Measurements from ENCODE around the gene TMEM132D. TPM values are rescaled to one million over a fixed set of nuclear protein-coding genes. Genes with fewer than 3 reads are reported as not detected.

Gene TMEM132D
- total RNA-seq, 2 donors from 2014 or later = under 0.01 to 0.26 TPM

- Histone ChIP-seq H3K27me3 (peaks cover 0 to 5% of the 10 kb centered on the region in 2 donors), H3K36me3 (replicated peaks in 1 of 2; ENCODE audit: insufficient read depth in 1 of 2, low read depth in 2 of 2) (no peaks in the 10 kb centered on the region), H3K27ac (no peak overlapping the region), H3K9me3 (no peaks in the 10 kb centered on the region), H3K4me1 (no peaks in the 10 kb centered on the region), H3K4me3 (no peak overlapping the region)
- TF ChIP-seq POLR2A (IDR thresholded peaks at IDR 0.05) = no peak
- TF ChIP-seq, protein P1, sequence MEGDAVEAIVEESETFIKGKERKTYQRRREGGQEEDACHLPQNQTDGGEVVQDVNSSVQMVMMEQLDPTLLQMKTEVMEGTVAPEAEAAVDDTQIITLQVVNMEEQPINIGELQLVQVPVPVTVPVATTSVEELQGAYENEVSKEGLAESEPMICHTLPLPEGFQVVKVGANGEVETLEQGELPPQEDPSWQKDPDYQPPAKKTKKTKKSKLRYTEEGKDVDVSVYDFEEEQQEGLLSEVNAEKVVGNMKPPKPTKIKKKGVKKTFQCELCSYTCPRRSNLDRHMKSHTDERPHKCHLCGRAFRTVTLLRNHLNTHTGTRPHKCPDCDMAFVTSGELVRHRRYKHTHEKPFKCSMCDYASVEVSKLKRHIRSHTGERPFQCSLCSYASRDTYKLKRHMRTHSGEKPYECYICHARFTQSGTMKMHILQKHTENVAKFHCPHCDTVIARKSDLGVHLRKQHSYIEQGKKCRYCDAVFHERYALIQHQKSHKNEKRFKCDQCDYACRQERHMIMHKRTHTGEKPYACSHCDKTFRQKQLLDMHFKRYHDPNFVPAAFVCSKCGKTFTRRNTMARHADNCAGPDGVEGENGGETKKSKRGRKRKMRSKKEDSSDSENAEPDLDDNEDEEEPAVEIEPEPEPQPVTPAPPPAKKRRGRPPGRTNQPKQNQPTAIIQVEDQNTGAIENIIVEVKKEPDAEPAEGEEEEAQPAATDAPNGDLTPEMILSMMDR (IDR thresholded peaks at IDR 0.05) = no peak
- DNase-seq (no peak), ATAC-seq (no peak)
- intact Hi-C loops (cut with DNase I) = no loop called here
- 53 to 66% methylated on average over 3 of the region's 3 CpGs for WGBS, 2 donors
These were observed 62.6 kb downstream of the TMEM132D start for GRCh38 chr12:129841251-129841650.

- 66% methylated on average over 21 of the region's 21 CpGs for WGBS, 2 donors
- Histone ChIP-seq H3K9me3 (no peaks in the 10 kb centered on the region), H3K36me3 (replicated peaks in 1 of 2; ENCODE audit: insufficient read depth in 1 of 2, low read depth in 2 of 2) (no peaks in the 10 kb centered on the region), H3K4me1 (no peaks in the 10 kb centered on the region), H3K27ac (no peak overlapping the region), H3K27me3 (peaks cover 0 to 5% of the 10 kb centered on the region in 2 donors), H3K4me3 (no peak overlapping the region)
- TF ChIP-seq POLR2A (IDR thresholded peaks at IDR 0.05) = no peak
- TF ChIP-seq, protein P1 (IDR thresholded peaks at IDR 0.05) = no peak
- DNase-seq (no peak), ATAC-seq (no peak)
- intact Hi-C loops (cut with DNase I) = no loop called here
These were observed 63.5 kb downstream of the TMEM132D start for GRCh38 chr12:129840145-129840884.

GRCh38 chr12:129839679-129840078 is 64.1 kb downstream of the TMEM132D start:
- TF ChIP-seq, protein P1 (IDR thresholded peaks at IDR 0.05) = no peak
- no peak for TF ChIP-seq POLR2A (IDR thresholded peaks at IDR 0.05)

GRCh38 chr12:129831294-129831693 is 72.5 kb downstream of the TMEM132D start:
- no peaks in the 10 kb centered on the region for H3K27me3 ChIP-seq
- no peaks in the 10 kb centered on the region for H3K4me1 ChIP-seq
- ATAC-seq (no peak), DNase-seq (no peak)
- H3K4me3 ChIP-seq = no peak overlapping the region
- 67 to 70% methylated on average over 16 of the region's 16 CpGs for WGBS, 2 donors
- H3K36me3 ChIP-seq (replicated peaks in 1 of 2; ENCODE audit: insufficient read depth in 1 of 2, low read depth in 2 of 2) = no peaks in the 10 kb centered on the region
- TF ChIP-seq POLR2A (IDR thresholded peaks at IDR 0.05) = no peak
- TF ChIP-seq, protein P1 (IDR thresholded peaks at IDR 0.05) = no peak
- no peaks in the 10 kb centered on the region for H3K9me3 ChIP-seq
- intact Hi-C loops (cut with DNase I) = no loop called here
- no peak overlapping the region for H3K27ac ChIP-seq

More at GRCh38 chr12:129839679-129840078, 64.1 kb downstream of the TMEM132D start:
- intact Hi-C loops (cut with DNase I) = no loop called here
- Histone ChIP-seq H3K4me1 (no peaks in the 10 kb centered on the region), H3K9me3 (no peaks in the 10 kb centered on the region), H3K4me3 (no peak overlapping the region), H3K36me3 (replicated peaks in 1 of 2; ENCODE audit: insufficient read depth in 1 of 2, low read depth in 2 of 2) (no peaks in the 10 kb centered on the region), H3K27me3 (peaks cover 0 to 5% of the 10 kb centered on the region in 2 donors), H3K27ac (no peak overlapping the region)
- DNase-seq (no peak), ATAC-seq (no peak)
- WGBS, 2 donors = 77 to 79% methylated on average over 10 of the region's 10 CpGs

- no peaks in the 10 kb centered on the region for H3K9me3 ChIP-seq
- H3K4me1 ChIP-seq = no peaks in the 10 kb centered on the region
- no peaks in the 10 kb centered on the region for H3K36me3 ChIP-seq (replicated peaks in 1 of 2; ENCODE audit: insufficient read depth in 1 of 2, low read depth in 2 of 2)
- WGBS, 2 donors = 14 to 24% methylated on average over 4 of the region's 4 CpGs
- H3K27ac ChIP-seq = no peak overlapping the region
- TF ChIP-seq, protein P1 (IDR thresholded peaks at IDR 0.05) = no peak
- TF ChIP-seq POLR2A (IDR thresholded peaks at IDR 0.05) = no peak
- intact Hi-C loops (cut with DNase I) = no loop called here
- ATAC-seq (no peak), DNase-seq (no peak)
- H3K4me3 ChIP-seq = no peak overlapping the region
- H3K27me3 ChIP-seq = no peaks in the 10 kb centered on the region
These were observed 73.0 kb downstream of the TMEM132D start for GRCh38 chr12:129830796-129831195.

Data from body of pancreas (tissue), 4 donors.